HL-60 (cell line): ENCODE results near the gene ZRANB3.

Experiments
- DNase-seq, 2 experiments: peaks; one replicate each; pipeline ENCODE4 v3.0.0-alpha.2; 2010 to 2020; ENCODE audit warnings: low read depth in 1 of 2, low spot score in 1 of 2
- H3K27ac ChIP-seq: fragments of 250-450 bp; sonication (Bioruptor Pico); replicated peaks from 2 replicates; pipeline ENCODE4 v1.5.1; 2020; ENCODE audit warnings: mild to moderate bottlenecking, moderate library complexity
- H3K27me3 ChIP-seq: fragments of 250-450 bp; sonication (Bioruptor Pico); 2 replicates; pipeline ENCODE4 v1.5.1; 2021; ENCODE audit warnings: mild to moderate bottlenecking, moderate library complexity; ENCODE audit not compliant: insufficient read depth, poor library complexity, severe bottlenecking
- H3K4me3 ChIP-seq: replicated peaks from 2 replicates; pipeline ENCODE4 v1.5.1; 2011; ENCODE audit warnings: mild to moderate bottlenecking, control low read depth, low read length; ENCODE audit not compliant: insufficient read depth
- CTCF ChIP-seq: IDR thresholded peaks from one replicate; pipeline ENCODE4 v1.5.1; 2011; ENCODE audit warnings: low read length, control low read depth, inconsistent platforms; ENCODE audit not compliant: insufficient read depth
- GABPA ChIP-seq: IDR thresholded peaks from 2 replicates; pipeline ENCODE4 v1.6.1; 2012; ENCODE audit warnings: low read depth
- POLR2AphosphoS5 ChIP-seq: IDR thresholded peaks from 2 replicates; pipeline ENCODE4 v1.6.1; 2012; ENCODE audit warnings: low read depth
- REST ChIP-seq: IDR thresholded peaks from 2 replicates; pipeline ENCODE4 v1.6.1; 2012; ENCODE audit warnings: low read depth; ENCODE audit not compliant: insufficient replicate concordance
- SPI1 ChIP-seq: IDR thresholded peaks from 2 replicates; pipeline ENCODE4 v1.6.1; 2012; ENCODE audit warnings: low read depth, mild to moderate bottlenecking, borderline replicate concordance

Gene ZRANB3

GRCh38 chr2:135183822-135184221 is 347.2 kb downstream of the ZRANB3 start:
- Histone ChIP-seq H3K27me3 (no peaks in the 10 kb centered on the region), H3K27ac (no peak overlapping the region), H3K4me3 (no peak overlapping the region)
- TF ChIP-seq GABPA (no peak), REST (no peak), SPI1 (no peak), CTCF (no peak), POLR2AphosphoS5 (no peak)
- no peak for DNase-seq

GRCh38 chr2:135182601-135183000 is 348.4 kb downstream of the ZRANB3 start:
- Histone ChIP-seq H3K4me3 (no peak overlapping the region), H3K27me3 (no peaks in the 10 kb centered on the region), H3K27ac (no peak overlapping the region)
- no peak for TF ChIP-seq CTCF
- no peak for TF ChIP-seq REST
- TF ChIP-seq POLR2AphosphoS5 = no peak
- TF ChIP-seq SPI1 = no peak
- no peak for TF ChIP-seq GABPA
- no peak for DNase-seq

GRCh38 chr2:135182190-135182589 is 348.8 kb downstream of the ZRANB3 start:
- no peak overlapping the region for H3K27ac ChIP-seq
- no peak for DNase-seq
- H3K27me3 ChIP-seq = no peaks in the 10 kb centered on the region
- TF ChIP-seq REST (no peak), POLR2AphosphoS5 (no peak), CTCF (no peak), SPI1 (no peak), GABPA (no peak)
- no peak overlapping the region for H3K4me3 ChIP-seq
